Hypothalamus (tissue), 51 donors: ENCODE data around the gene SS18L1.

Source experiments
- DNase-seq, 51 donors: peaks; one replicate each; lab custom pipeline; 2025; lab: John Stamatoyannopoulos, UW

SS18L1 gene

GRCh38 chr20:62208061-62208794 lies 64.7 kb downstream of the SS18L1 start:
- peak in 1 of 51 donors; percentile 20 for DNase-seq

GRCh38 chr20:62208795-62209755 lies 65.5 kb downstream of the SS18L1 start:
- no peak for DNase-seq

- no peak for DNase-seq
Measured at GRCh38 chr20:62209850-62210495, 66.4 kb downstream of the SS18L1 start.

GRCh38 chr20:62210496-62210855 lies 66.9 kb downstream of the SS18L1 start:
- DNase-seq: no peak

- DNase-seq: no peak
Measured at GRCh38 chr20:62211216-62211615, 67.6 kb downstream of the SS18L1 start.

DNA sequence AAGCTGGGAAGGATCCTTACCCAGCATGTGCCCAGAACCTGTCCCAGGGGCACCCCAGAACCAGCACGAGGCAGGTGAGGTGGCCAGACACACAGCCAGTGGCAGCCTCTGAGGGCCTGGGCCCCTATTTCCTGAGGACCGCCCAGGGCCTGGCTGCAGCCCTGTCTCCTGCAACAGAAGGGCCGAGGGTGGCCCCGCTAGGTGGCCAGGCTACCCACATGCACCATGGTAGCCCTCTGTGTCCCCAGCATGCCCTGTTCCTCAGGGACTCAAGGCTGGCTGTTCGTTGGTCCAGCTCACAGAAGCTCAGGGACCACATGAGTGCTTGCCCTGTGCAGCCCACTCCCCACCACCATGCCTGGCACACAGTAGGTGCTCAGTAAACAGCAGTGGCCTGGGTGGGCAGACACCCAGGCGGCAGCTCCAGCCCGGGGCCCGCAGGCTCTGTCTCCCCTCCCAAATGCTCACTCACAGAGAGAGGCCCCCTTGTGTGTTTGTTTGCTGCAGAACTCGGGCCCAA lies 68.3 kb downstream of the SS18L1 start:
- no peak for DNase-seq

GRCh38 chr20:62212299-62212698 lies 68.7 kb downstream of the SS18L1 start:
- DNase-seq: no peak

GRCh38 chr20:62214067-62214466 lies 70.5 kb downstream of the SS18L1 start:
- DNase-seq: no peak

DNA sequence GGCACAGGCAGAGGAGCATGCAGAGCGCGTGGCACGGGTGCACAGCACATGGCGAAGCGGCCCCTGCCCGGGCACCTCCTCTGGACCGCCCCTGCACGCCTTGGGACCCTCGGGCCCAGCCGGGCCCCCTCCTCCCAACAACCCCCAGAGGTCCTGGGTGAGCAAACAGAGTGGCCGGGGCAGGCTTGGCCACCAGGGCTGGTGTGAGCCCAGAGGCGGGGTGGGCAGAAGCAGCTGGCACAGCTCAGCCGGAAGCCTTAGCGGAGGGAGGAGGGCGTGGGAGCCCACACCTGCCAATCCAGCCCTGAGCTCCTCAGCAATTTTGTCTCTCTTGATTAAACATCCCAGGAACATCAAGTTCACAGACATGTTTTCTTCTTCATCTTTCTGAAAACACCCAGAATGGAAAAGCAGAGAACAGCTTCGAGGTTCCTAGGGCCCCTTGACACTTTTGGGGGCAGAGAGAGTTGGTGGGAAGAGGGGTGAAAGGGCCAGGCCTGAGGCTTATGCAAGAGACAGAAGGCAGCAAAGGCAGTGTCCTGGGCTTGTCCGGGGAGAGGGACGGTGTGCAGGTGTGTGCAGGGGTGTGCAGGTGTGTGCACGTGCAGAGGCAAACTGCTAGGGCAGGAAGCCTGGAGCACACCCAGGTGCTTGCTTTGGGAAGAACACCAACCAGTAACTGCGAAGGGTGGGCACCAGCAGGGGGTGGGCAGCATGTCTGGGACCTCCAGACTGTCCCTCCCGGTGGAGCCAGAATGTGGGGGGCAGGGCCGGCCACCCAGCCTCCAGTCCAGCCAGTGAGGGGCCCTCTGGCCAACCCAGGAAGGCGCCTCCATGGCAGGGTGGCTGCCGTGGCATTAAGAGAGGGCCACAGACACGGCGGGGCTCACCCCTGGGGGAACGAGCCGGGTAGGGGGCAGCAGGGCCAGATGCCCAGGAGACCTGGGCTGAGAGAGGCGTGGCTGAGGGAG lies 71.7 kb downstream of the SS18L1 start:
- no peak for DNase-seq

DNA sequence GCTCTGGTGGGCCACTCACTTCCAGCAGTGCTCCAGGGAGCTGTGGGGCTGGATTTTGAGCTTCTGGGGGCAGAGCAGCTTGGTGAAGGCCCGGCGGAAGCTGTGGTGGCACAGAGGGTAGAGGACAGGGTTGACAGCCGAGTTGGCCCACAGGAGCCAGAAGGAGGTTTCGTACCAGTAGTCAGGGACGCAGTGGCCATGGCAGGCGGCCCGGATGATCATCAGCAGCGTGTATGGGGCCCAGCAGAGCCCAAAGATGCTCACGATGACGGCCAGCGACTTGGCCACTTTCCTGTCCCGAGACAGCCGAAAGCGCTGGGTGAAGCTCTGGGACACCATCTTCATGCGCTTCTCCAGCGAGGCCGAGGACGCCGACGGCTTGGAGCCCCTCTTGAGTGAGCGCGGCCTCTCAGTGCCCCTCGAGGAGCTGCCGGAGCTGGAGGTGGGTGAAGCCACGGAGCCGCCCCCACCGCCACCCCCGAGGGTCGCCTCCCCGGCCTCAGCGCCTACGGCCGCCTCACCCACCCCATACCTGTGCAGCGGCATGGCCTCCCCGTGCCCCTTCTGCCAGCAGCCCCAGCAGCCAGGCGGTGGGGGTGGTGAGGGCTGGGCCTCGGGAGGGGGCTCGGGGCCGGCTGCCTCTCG lies 72.5 kb downstream of the SS18L1 start:
- DNase-seq: no peak

GRCh38 chr20:62216636-62217566 lies 73.3 kb downstream of the SS18L1 start:
- no peak for DNase-seq

DNA sequence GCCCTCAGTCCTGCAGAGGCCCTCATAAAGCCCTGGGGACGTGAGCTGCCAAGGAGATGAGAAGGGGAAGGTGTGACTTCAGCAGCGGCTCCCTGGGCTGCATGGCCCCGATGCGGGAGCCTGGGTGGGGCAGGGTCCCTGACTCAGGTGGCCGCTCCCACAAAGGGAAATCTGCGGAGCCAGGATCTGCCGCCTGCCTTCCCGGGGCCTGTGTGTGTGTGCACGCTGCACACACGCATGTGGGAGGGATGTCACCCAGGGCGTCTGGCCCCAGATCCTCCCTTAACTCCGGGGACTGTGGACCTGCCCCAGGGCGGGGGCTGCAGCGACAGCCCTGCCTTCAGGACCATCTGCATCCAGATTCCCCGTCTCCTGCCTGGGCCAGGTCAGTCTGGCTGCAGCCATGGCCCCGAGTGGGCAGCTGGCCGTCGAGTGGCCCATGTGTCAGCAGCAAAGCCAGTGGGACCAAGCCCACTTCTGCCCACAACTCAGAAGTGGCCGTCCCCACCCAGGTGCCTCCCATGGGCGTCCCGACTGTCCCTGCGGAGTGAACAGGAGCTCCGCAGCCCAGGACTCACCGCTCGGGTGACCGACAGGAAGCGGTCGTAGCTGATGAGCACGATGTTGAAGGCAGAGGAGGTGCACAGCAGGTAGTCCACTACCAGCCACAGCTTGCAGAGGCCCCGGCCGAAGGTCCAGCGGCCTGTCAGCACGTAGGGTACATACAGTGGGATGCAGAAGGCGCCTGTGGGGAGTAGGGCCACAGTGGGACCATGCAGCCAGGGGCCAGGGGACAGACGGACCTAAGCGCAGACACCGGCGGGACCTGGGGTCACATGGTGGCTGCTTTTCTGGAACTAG lies 74.6 kb downstream of the SS18L1 start:
- no peak for DNase-seq

DNA sequence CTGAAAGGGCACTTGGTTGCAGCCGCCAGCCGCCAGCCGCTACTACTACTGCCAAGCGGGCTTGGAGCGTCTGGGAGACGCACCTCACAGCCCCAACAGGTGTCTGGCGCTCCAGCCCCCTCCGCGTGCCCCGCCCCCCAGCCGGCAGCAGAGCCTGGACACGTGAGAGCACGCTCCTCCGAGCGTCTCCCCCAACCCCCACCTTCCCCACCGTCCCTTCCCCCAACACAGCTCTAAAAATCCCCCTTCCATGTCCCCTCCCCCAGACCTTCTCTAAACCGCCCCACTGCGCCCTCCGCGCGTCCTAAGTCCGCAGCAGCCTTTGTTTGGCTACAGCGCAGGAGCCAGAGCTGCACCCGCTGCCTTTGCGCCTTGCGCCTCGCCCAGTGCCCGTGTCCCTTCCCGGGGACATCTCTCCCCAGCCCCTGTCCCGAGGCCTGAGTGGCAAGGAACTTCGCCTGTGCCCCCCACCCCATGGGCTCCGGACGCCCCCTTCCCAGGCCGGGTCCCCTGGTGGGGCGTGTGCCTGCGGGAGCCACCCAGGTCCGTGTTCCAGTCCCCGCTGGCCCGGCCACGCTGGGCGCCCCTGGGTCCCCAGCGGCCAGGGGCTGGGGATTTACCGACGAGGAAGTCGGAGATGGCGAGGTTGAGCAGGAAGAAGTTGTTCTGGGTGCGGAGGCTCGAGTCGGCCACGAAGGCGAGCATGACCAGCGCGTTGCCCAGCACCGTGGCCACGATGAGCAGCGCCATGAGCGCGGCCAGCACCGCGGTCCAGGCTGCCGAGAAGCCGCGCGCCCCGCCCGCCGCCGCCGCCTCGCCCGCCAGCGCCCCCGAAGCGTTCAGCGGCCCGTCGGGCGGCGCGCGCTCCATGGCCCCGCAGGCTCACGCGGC lies 75.8 kb downstream of the SS18L1 start:
- DNase-seq: no peak

GRCh38 chr20:62219992-62220665 lies 76.6 kb downstream of the SS18L1 start, which contains the start of gene HRH3:
TSS of gene HRH3 (minus strand) at chr20:62220278. CDS start at chr20:62219970, 308 bp downstream.
- DNase-seq: peak in 22 of 51 donors; percentile 7 to 57 (median 27)
